AG20443 (cell line): ENCODE data around the gene GALNT10.
A peak's percentile ranks its signal among the peaks of the same experiment; 100 is the strongest.

Experiments
- DNase-seq: peaks from one replicate; pipeline ENCODE4 v3.0.0; 2012; ENCODE audit warnings: low spot score, mixed read lengths

The GALNT10 gene

GRCh38 chr5:154406826-154407225, 216.3 kb downstream of the GALNT10 start:
- no peak for DNase-seq

- no peak for DNase-seq
Observed at GRCh38 chr5:154408811-154409210, 218.3 kb downstream of the GALNT10 start.

- DNase-seq = no peak
Observed at GRCh38 chr5:154409230-154409840, 218.8 kb downstream of the GALNT10 start.

GRCh38 chr5:154410008-154410407, 219.5 kb downstream of the GALNT10 start:
- no peak for DNase-seq

GRCh38 chr5:154410786-154411185, 220.3 kb downstream of the GALNT10 start:
- DNase-seq = no peak

GRCh38 chr5:154411338-154411737, 220.8 kb downstream of the GALNT10 start:
- peak; percentile 4 for DNase-seq

- DNase-seq = no peak
Observed at GRCh38 chr5:154412316-154412715, 221.8 kb downstream of the GALNT10 start.

- peak; percentile 3 for DNase-seq
Observed at GRCh38 chr5:154412925-154413324, 222.4 kb downstream of the GALNT10 start.

- DNase-seq = no peak
Observed at GRCh38 chr5:154415114-154415513, 224.6 kb downstream of the GALNT10 start.

GRCh38 chr5:154418344-154418820, 227.8 kb downstream of the GALNT10 start:
- no peak for DNase-seq

GRCh38 chr5:154419236-154419635, 228.7 kb downstream of the GALNT10 start:
- DNase-seq = no peak

GRCh38 chr5:154421868-154422267, 231.3 kb downstream of the GALNT10 start:
- DNase-seq = no peak

GRCh38 chr5:154422298-154422697, 231.8 kb downstream of the GALNT10 start:
- no peak for DNase-seq

GRCh38 chr5:154428208-154428607, 237.7 kb downstream of the GALNT10 start:
- no peak for DNase-seq

GRCh38 chr5:154429341-154429740, 238.8 kb downstream of the GALNT10 start:
- DNase-seq = no peak

GRCh38 chr5:154430466-154430865, 239.9 kb downstream of the GALNT10 start:
- no peak for DNase-seq

- no peak for DNase-seq
Observed at GRCh38 chr5:154430961-154431630, 240.6 kb downstream of the GALNT10 start.

- DNase-seq = no peak
Observed at GRCh38 chr5:154435226-154435625, 244.7 kb downstream of the GALNT10 start.

GRCh38 chr5:154437281-154437965, 246.9 kb downstream of the GALNT10 start:
- no peak for DNase-seq

GRCh38 chr5:154440540-154440939, 250.0 kb downstream of the GALNT10 start:
- no peak for DNase-seq

- DNase-seq = no peak
Observed at GRCh38 chr5:154442801-154443200, 252.3 kb downstream of the GALNT10 start.

- DNase-seq = peak; percentile 37
Observed at GRCh38 chr5:154444556-154445421, 254.3 kb downstream of the GALNT10 start.
